LNCAP (cell line): ENCODE data around the gene TXNL1.

Experiments
- TF ChIP-seq, protein P1 (sequence below): fragments of 450-650 bp; IDR thresholded peaks from 2 replicates; pipeline ENCODE4 v1.5.1; 2017; ENCODE audit warnings: mild to moderate bottlenecking

Gene TXNL1

DNA sequence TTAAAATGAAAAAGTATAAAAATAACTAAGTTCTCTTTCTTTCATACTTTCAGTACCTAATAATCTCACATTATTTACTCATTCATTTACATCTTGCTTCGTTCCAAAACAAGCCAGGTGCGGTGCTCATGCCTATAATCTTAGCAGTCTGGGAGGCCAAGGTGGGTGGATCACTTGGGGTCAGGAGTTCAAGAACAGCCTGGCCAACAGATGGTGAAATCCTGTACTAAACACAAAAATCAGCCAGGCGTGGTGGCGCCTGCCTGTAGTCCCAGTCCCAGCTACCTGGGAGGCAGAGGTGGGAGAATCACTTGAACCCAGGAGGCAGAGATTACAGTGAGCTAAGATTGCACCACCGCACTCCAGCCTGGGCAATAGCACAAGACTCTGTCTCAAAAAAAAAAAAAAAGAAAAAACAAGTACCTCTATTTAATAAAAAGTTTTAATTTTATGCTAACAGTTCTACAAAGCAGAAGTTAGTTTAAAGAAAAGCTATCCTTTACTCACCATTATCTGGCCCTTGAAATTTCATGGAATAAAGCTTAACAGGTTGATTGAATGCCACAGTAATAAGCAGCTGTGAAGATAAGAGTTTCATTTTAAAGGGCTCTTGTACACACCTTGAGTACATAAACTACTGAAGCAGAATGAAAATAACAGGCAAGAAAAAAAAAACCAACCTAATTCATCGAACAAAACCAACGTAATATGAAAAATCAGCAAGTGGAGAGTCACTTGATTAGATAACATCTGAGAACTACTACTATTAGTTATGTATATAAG, 22.5 kb downstream of the TXNL1 start:
- TF ChIP-seq, protein P1, sequence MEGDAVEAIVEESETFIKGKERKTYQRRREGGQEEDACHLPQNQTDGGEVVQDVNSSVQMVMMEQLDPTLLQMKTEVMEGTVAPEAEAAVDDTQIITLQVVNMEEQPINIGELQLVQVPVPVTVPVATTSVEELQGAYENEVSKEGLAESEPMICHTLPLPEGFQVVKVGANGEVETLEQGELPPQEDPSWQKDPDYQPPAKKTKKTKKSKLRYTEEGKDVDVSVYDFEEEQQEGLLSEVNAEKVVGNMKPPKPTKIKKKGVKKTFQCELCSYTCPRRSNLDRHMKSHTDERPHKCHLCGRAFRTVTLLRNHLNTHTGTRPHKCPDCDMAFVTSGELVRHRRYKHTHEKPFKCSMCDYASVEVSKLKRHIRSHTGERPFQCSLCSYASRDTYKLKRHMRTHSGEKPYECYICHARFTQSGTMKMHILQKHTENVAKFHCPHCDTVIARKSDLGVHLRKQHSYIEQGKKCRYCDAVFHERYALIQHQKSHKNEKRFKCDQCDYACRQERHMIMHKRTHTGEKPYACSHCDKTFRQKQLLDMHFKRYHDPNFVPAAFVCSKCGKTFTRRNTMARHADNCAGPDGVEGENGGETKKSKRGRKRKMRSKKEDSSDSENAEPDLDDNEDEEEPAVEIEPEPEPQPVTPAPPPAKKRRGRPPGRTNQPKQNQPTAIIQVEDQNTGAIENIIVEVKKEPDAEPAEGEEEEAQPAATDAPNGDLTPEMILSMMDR = no peak

DNA sequence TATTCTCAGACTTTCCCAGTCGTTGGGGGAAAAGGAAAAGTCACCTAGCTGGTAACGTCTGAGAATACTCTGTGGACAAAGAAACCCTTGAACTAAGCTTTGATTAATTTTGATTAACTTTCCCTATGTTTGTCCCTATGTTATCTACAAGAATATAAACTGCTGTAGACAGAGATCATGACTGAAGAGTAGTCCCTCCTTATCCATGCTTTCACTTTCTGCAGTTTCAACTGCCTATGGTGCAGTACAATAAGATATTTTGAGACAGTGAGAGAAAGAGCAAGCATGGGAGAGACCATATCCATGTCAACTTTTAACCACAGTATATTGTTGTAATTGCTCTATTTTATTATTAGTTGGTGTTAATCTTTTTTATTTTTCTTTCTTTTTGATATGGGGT, 31.8 kb downstream of the TXNL1 start:
- TF ChIP-seq, protein P1 = no peak

DNA sequence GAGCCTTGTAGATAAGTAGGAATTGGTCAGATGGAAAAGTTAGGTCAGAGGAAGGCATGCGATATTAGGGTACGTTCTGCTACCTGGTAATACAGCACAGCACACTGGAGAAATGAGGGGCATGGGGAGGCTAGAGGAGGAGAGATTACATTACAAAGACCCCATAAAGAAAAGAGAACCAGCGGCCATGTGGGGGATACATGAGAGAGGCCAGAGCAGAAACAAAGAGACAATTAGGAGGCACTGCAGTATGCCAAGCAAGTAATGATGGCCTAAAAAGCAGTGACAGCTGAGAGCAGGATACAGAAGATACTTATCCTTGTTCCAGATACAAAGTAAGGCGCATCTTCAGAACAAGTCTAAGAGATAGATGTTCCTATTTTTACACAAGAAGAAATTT, 40.0 kb downstream of the TXNL1 start:
- TF ChIP-seq, protein P1 = no peak

DNA sequence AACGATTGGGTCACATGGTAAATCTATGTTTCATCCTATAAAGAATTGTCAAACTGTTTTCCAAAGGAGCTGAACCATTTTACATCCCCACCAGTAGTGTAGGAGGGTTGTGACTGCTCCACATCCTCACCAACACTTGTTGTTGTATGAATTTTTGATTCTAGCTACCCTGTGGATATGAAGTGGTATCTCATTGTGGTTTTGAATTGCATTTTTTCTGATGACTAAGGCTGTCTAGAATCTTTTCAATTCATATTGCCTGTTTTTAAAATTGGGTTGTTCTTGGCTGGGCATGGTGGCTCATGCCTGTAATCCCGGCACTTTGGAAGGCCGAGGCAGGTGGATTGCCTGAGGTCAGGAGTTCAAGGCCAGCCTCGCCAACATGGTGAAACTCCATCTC, 44.5 kb downstream of the TXNL1 start:
- TF ChIP-seq, protein P1 = no peak

DNA sequence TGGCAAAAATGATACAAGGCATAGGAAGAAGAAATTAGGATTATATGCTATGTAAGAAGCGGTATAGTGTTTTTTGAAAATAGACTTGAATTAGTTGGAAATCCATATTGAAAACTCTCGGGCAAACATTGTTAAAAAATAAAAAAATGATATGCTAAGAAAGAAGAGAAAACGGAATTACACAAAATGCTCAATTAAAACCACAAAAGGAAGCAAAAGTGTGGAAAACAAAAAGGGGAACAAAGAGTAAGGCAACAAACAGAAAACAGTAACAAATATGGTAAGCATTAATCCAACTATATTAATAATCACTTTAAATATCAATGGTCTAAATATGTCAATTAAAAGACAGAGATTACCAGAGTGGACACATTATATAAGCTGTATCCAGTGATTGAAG, 58.4 kb downstream of the TXNL1 start:
- TF ChIP-seq, protein P1 = no peak

DNA sequence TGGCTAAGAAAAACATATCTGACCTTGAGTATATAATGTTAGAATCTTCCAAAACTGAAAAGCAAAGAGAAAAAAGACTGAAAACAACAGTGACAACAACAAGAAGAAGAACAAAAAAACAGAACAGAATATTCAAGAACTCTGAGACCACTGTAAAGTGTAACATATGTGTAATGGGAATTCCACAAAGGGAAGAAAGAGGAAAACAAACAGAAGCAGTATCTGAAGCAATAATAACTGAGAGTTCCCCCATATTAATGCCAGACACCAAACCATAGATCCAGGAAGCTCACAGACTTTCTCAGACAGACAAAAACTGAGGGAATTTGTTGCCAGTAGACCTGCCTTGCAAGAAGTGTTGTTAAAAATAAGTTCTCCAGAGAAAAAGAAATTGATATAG, 58.9 kb downstream of the TXNL1 start:
- TF ChIP-seq, protein P1 = no peak

DNA sequence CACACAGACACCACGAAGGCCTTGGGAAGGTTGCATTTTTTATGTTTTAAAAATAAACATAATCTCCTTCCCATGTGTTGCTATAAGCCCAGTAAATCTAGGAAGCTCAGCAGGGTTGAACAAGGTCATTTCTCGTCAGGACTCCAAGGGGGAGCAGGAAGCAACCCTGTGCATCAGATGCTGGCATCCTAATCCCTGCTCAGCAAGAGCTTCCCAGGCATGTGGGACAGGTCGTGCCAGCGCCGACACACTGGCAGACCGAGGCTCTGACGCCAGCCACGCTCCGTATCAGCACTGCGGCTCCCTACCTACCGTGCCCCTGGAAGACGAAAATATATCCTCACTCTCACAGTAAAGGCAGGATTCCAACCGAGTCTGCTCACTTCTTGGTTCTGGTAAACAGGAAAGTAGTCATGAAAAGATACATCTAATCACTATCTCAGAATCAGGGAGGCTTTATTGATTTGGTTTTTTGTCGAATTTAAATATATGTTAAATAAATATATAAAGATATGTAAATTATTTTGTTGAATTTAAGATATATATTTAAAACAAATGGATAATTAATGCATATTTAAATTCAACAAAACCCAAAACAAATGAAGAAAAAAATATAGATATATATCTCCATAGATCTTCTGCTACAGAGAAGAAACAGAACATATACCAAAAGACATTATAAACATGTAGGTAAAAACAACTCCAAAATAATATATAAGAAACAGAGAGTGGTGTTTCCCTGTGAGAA, 61.4 kb downstream of the TXNL1 start:
- TF ChIP-seq, protein P1 = no peak
